ENCODE data around the gene MYO1C.
"Not testable (repeated sequence)": the region's sequence is repeated elsewhere in the genome, so short reads cannot be mapped to it uniquely, and the experiment has no call there.

Gene MYO1C, protein sequence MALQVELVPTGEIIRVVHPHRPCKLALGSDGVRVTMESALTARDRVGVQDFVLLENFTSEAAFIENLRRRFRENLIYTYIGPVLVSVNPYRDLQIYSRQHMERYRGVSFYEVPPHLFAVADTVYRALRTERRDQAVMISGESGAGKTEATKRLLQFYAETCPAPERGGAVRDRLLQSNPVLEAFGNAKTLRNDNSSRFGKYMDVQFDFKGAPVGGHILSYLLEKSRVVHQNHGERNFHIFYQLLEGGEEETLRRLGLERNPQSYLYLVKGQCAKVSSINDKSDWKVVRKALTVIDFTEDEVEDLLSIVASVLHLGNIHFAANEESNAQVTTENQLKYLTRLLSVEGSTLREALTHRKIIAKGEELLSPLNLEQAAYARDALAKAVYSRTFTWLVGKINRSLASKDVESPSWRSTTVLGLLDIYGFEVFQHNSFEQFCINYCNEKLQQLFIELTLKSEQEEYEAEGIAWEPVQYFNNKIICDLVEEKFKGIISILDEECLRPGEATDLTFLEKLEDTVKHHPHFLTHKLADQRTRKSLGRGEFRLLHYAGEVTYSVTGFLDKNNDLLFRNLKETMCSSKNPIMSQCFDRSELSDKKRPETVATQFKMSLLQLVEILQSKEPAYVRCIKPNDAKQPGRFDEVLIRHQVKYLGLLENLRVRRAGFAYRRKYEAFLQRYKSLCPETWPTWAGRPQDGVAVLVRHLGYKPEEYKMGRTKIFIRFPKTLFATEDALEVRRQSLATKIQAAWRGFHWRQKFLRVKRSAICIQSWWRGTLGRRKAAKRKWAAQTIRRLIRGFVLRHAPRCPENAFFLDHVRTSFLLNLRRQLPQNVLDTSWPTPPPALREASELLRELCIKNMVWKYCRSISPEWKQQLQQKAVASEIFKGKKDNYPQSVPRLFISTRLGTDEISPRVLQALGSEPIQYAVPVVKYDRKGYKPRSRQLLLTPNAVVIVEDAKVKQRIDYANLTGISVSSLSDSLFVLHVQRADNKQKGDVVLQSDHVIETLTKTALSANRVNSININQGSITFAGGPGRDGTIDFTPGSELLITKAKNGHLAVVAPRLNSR

DNA sequence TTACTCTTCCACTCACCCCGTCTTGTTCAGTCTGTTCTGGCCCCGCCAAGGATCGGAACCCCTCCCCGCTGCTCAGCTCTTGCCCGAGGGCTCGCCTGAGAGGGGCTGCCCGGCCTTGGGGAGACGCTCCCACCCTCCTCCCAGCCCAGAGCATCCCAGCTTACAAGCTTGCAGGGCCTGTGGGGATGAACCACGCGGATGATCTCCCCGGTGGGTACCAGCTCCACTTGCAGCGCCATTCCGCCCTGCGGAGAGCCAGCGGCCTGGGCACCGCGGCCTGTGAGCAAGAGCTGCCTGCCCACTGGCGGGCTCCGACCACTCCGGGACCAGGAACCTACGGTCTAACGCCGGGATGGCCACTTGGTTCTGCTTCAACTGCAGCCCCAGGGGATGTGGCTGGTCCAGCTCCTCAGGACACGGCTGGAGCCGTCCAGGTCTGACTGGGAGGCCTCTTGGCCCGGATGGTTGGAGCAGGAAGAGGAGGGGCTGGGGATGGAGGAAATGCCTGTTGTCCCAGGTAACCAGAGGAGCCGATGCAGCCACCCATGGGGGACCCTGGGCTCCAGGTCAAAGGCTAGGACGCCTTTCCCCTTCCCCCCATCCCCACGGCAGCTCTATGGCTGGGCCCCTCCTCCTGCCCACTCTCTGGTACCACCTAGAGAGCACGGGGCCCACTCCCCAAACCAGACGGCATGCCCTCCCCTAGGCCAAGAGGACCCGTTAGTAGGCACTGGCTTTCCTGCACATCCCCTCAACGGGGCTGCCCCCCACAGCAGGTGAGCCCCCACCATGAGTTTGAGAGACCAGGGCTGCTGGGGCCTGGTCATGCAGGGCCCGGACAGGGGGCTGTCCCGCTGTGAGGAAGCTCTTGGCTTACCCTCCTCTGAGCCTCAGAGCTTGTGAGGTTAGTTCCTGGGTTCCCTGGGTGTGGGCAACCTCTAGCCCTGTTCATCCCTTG is at the start of gene MYO1C:
MYO1C (minus strand) TSS at position 438 of the 958 bp plus-strand sequence; CDS start at position 239, 199 bp downstream.
- no peak for DNase-seq (ENCODE audit: low read depth in 3 of 3, low spot score in 1 of 3)

DNA sequence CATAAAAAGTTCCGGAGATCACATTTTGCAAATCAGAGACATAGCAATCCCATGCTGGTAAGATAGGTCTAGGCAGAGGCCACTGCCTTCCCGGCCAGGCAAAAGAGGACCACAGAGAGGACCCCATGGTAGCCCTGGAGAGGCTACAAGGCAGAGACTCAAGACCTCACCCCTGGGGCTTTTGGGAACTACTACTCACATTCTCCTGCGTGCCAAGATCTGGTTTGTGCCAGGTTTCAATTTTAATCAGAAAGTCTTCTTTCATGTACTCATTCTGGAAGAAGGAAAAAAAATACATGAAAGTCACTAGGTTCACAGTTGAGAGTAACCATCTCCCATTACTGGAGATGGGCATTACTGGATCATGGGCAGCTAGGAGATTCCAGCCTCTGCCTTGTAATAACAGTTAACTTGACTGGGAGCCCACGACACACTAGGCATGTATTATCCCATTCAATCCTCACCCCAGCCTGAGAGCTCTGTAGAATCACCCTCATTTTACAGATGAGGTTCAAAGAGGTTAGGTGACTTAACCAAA is 49.0 kb upstream of the MYO1C start:
- DNase-seq (ENCODE audit: low read depth in 3 of 3, low spot score in 1 of 3) = no peak

GRCh38 chr17:1539811-1540210 is 47.3 kb upstream of the MYO1C start:
- no peak for DNase-seq (ENCODE audit: low read depth in 3 of 3, low spot score in 1 of 3)

DNA sequence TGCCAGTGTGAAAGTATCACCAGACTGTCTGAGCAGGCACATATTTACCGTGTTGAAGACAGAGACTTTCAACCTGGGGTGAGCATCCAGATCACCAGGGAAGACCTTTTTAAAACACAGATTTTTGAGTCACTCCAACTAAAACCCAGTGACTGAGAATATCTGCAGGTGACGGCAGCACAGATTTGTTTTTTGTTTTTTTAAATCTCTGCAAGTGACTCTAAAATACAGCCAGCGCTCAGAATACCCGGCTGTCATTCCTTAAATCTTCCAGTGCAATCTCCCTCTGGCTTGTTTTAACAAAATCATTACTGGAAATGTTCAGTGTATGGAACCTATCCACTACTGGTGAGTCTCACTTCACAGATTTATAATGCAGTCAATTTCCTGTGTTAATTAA is 43.3 kb upstream of the MYO1C start:
- DNase-seq (ENCODE audit: low read depth in 3 of 3, low spot score in 1 of 3) = no peak

- DNase-seq (ENCODE audit: low read depth in 3 of 3, low spot score in 1 of 3) = no peak
Observed at GRCh38 chr17:1533661-1534325, 41.3 kb upstream of the MYO1C start.

DNA sequence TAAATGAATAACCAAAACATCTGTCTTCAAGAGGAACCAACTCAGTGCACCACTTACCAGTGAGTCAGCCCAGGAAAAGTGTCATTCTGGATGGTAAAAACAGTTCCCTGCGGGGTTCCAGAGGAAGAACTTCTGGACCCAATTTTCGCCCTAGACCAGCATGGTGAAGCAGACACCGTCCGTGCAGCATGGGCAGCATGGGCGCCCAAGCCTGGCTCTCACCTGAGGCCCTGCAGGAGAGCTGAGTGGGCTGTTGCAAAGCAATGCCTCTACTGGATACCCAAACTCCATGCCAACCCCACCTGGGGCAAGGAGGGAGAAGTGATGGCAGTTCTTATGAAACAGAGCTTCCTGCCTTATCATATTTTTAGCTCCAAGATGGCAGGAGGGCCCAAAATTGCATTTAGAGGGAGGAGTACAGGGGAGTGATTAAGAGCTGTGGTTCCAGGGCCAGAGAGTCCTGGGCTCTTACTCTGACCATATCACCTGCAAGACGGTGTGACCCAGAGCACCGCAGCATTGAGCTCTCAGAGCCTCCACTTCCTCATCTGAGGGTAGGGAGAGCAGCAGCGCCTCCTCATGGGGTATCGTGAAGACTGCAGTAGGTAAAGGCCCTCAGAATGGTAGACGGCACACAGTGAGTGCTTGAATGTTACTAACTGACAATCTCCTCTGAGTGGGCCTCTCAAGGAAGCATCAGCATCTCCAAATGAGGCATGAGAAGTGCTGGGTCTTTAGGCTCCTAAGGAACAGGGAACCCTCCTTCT is 40.5 kb upstream of the MYO1C start:
- peak in 1 of 3 donors; percentile 7 for DNase-seq (ENCODE audit: low read depth in 3 of 3, low spot score in 1 of 3)

GRCh38 chr17:1529863-1530262 is 37.4 kb upstream of the MYO1C start:
- DNase-seq (ENCODE audit: low read depth in 3 of 3, low spot score in 1 of 3) = no peak

DNA sequence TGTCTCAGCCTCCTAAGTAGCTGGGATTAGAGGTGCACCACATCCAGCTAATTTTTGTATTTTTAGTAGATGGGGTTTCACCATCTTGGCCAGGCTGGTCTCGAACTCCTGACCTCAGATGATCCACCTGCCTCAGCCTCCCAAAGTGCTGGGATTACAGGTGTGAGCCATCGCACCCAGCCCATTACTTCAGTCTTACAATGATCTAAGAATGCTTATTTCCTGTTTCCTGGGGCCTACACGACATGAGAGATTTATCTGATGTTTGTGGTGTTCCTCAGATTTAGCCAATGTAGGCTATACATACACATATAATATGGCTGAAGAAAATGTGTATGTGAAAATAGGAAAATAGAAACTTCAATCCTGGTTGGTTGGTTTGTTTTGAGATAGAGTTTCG is 34.4 kb upstream of the MYO1C start:
- not testable (repeated sequence) for DNase-seq (ENCODE audit: low read depth in 3 of 3, low spot score in 1 of 3)

- DNase-seq (ENCODE audit: low read depth in 3 of 3, low spot score in 1 of 3) = no peak
Observed at GRCh38 chr17:1522626-1523025, 30.1 kb upstream of the MYO1C start.

- DNase-seq (ENCODE audit: low read depth in 3 of 3, low spot score in 1 of 3) = no peak
Observed at GRCh38 chr17:1521086-1521640, 28.7 kb upstream of the MYO1C start.

- DNase-seq (ENCODE audit: low read depth in 3 of 3, low spot score in 1 of 3) = no peak
Observed at GRCh38 chr17:1519678-1520077, 27.2 kb upstream of the MYO1C start.

- no peak for DNase-seq (ENCODE audit: low read depth in 3 of 3, low spot score in 1 of 3)
Observed at GRCh38 chr17:1518410-1518809, 25.9 kb upstream of the MYO1C start.

DNA sequence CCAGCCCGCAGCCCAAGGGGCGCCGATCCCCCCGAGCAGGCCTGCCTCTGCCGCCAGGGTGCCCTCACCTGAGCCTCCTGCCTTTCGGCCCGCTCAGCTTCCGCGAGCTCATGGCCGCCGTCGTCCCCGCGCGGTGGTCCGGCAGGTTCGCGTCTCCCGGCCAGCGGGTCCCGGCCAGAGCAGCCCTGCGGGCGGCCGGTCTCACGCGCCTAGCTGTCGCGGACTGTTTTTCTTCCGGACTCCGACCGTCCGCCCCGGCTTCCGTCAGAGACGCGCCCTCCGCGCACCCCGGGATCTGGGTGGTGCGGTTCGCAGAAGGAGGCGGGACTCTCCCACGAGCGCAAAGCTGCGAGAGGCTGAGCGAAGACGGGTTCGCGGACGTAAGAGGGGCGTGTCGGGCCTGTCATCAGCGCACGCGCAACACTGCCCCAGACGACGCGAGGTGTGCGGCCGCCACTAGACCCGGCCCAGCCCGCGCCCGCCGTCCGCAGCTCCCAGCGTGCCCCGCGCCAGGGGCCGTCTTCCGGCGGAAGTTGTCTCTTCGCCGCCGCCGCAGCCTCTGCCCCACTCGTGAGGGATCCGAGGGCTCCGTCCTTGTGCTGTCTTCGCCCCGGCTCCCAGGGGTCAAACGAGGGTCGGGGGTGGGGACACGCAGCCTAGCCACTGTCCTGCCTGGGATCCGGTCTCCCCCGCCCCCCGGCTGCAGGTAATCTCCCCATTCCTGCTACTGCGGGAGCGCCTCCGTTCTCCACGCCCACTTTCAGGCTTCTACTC is 24.1 kb upstream of the MYO1C start, which contains the start of gene INPP5K:
INPP5K (minus strand) TSS at position 225 of the 774 bp plus-strand sequence; CDS start at position 112, 113 bp downstream.
- peak; percentile 91 to 95 (median 94) for DNase-seq (ENCODE audit: low read depth in 3 of 3, low spot score in 1 of 3)

GRCh38 chr17:1515640-1516387 is 23.3 kb upstream of the MYO1C start:
- DNase-seq (ENCODE audit: low read depth in 3 of 3, low spot score in 1 of 3) = peak in 1 of 3 donors; percentile 29

DNA sequence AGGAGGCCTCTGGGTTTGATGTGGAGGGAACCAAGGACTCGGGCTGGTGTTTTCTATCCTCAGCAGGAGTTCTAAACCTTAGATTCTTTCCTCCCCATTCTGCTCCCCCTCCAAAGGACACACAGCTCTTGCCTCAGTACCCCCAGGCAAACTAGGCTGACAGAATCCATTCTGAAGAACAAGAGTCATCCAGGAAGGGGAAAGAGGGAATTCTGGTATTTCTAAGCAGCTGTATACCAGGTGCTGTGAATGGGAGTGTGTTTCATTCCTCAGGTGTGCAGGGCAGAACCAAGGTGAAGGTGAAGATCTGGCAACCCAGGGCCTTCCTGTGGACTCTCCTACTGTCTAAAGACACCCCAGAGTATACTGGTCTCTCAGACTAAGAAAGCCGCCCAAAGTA is 19.9 kb upstream of the MYO1C start:
- DNase-seq (ENCODE audit: low read depth in 3 of 3, low spot score in 1 of 3) = no peak

DNA sequence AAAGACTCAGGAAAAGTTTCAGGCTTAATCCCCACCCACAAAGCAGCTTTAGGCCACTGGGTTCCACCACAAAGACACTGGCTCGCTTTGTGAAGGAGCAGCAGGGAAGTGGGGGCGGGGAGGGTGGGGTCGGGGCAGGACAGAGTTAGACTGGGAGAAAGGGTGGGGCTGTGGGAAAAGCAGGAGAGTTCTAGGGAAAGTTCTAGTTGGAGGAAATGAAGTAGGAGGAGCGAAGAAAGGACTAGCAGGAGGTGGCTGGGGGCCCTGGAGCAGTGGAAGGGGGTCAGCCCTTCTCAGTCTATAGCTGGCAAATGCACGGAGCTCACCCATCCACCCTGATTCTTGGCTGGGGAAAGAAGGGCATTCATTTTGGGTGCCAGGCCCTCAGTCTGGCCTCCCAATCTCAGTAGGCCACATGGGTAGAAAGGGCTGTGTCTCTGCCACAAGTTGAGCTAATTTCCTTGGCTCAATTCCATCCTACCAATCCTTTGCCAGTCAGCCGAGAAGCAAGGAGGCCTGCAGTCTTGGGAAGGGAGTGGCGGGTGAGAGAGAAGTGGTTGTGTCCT is 19.4 kb upstream of the MYO1C start:
- no peak for DNase-seq (ENCODE audit: low read depth in 3 of 3, low spot score in 1 of 3)

GRCh38 chr17:1511290-1511689 is 18.8 kb upstream of the MYO1C start:
- no peak for DNase-seq (ENCODE audit: low read depth in 3 of 3, low spot score in 1 of 3)

All from stimulated activated CD4-positive, alpha-beta T cell treated with anti-CD3 and anti-CD28 coated beads, TNF-alpha, amount 100 ng/mL, for 1 hour (primary cell).